Measurements from ENCODE around the gene ARHGEF26.

ARHGEF26 gene

GRCh38 chr3:154243353-154243752 lies 122.2 kb downstream of the ARHGEF26 start:
- no peak for DNase-seq (ENCODE audit: low read depth, low spot score)
- H3K27ac ChIP-seq = peak overlapping the region; percentile 72

- DNase-seq (ENCODE audit: low read depth, low spot score) = no peak
- peak overlapping the region; percentile 72 for H3K27ac ChIP-seq
Measured at GRCh38 chr3:154244644-154245043, 123.5 kb downstream of the ARHGEF26 start.

GRCh38 chr3:154247806-154248415 lies 126.7 kb downstream of the ARHGEF26 start:
- DNase-seq (ENCODE audit: low read depth, low spot score) = no peak
- H3K27ac ChIP-seq = no peak overlapping the region

- H3K27ac ChIP-seq = no peak overlapping the region
- no peak for DNase-seq (ENCODE audit: low read depth, low spot score)
Measured at GRCh38 chr3:154250291-154250690, 129.1 kb downstream of the ARHGEF26 start.

GRCh38 chr3:154251610-154252009 lies 130.4 kb downstream of the ARHGEF26 start:
- no peak for DNase-seq (ENCODE audit: low read depth, low spot score)
- H3K27ac ChIP-seq = no peak overlapping the region

GRCh38 chr3:154252759-154253638 lies 131.8 kb downstream of the ARHGEF26 start:
- H3K27ac ChIP-seq = no peak overlapping the region
- DNase-seq (ENCODE audit: low read depth, low spot score) = peak; percentile 44

- H3K27ac ChIP-seq = no peak overlapping the region
- no peak for DNase-seq (ENCODE audit: low read depth, low spot score)
Measured at GRCh38 chr3:154254527-154254926, 133.3 kb downstream of the ARHGEF26 start.

- no peak for DNase-seq (ENCODE audit: low read depth, low spot score)
- no peak overlapping the region for H3K27ac ChIP-seq
Measured at GRCh38 chr3:154273381-154273780, 152.2 kb downstream of the ARHGEF26 start.

GRCh38 chr3:154274348-154274747 lies 153.2 kb downstream of the ARHGEF26 start:
- no peak for DNase-seq (ENCODE audit: low read depth, low spot score)
- no peak overlapping the region for H3K27ac ChIP-seq

GRCh38 chr3:154275292-154275691 lies 154.1 kb downstream of the ARHGEF26 start:
- DNase-seq (ENCODE audit: low read depth, low spot score) = no peak
- no peak overlapping the region for H3K27ac ChIP-seq

- no peak for DNase-seq (ENCODE audit: low read depth, low spot score)
- no peak overlapping the region for H3K27ac ChIP-seq
Measured at GRCh38 chr3:154275965-154276364, 154.8 kb downstream of the ARHGEF26 start.

GRCh38 chr3:154280161-154280560 lies 159.0 kb downstream of the ARHGEF26 start:
- no peak for DNase-seq (ENCODE audit: low read depth, low spot score)
- no peak overlapping the region for H3K27ac ChIP-seq

GRCh38 chr3:154285221-154285620 lies 164.0 kb downstream of the ARHGEF26 start:
- DNase-seq (ENCODE audit: low read depth, low spot score) = no peak
- H3K27ac ChIP-seq = no peak overlapping the region

- H3K27ac ChIP-seq = no peak overlapping the region
- no peak for DNase-seq (ENCODE audit: low read depth, low spot score)
Measured at GRCh38 chr3:154290187-154290586, 169.0 kb downstream of the ARHGEF26 start.

- DNase-seq (ENCODE audit: low read depth, low spot score) = no peak
- no peak overlapping the region for H3K27ac ChIP-seq
Measured at GRCh38 chr3:154294016-154294415, 172.8 kb downstream of the ARHGEF26 start.

- no peak overlapping the region for H3K27ac ChIP-seq
- no peak for DNase-seq (ENCODE audit: low read depth, low spot score)
Measured at GRCh38 chr3:154301561-154301960, 180.4 kb downstream of the ARHGEF26 start.

- H3K27ac ChIP-seq = peak overlapping the region; percentile 50
- peak; percentile 26 for DNase-seq (ENCODE audit: low read depth, low spot score)
Measured at GRCh38 chr3:154304116-154304786, 183.1 kb downstream of the ARHGEF26 start.

- peak overlapping the region; percentile 50 for H3K27ac ChIP-seq
- no peak for DNase-seq (ENCODE audit: low read depth, low spot score)
Measured at GRCh38 chr3:154304936-154305335, 183.7 kb downstream of the ARHGEF26 start.

- no peak for DNase-seq (ENCODE audit: low read depth, low spot score)
- H3K27ac ChIP-seq = no peak overlapping the region
Measured at GRCh38 chr3:154307363-154307762, 186.2 kb downstream of the ARHGEF26 start.
